PC-9 (cell line): ENCODE measurements around the gene SEC16A.

Source experiments
- CTCF ChIP-seq: fragments of 200-600 bp; sonication (generic); conservative IDR thresholded peaks from 2 replicates; pipeline ENCODE4 v1.6.1; 2017; ENCODE audit warnings: mixed run types, antibody characterized with exemption, mild to moderate bottlenecking, moderate library complexity
- EZH2 ChIP-seq: fragments of 200-600 bp; sonication (generic); IDR thresholded peaks from 2 replicates; pipeline ENCODE4 v1.8.0; 2017; ENCODE audit warnings: antibody characterized with exemption, low read depth

- TF ChIP-seq CTCF (no peak), EZH2 (no peak)
Observed at GRCh38 chr9:136410500-136411287, 72.1 kb downstream of the SEC16A start, which contains the start of the genes ENTR1 and PMPCA.
